PC-9 (cell line): ENCODE data around the gene RACK1. TPM values are rescaled to one million over a fixed set of nuclear protein-coding genes. Genes with fewer than 3 reads are reported as not detected.

Source experiments
- BruUV-seq: library from RNA; stranded (reverse); fragments of 400-500 nt; replicated peaks from 2 replicates; lab custom pipeline; 2021; lab: Mats Ljungman, UMichigan
- CTCF ChIA-PET: fragments of 300-600 bp; sonication (Branson Sonifier 250); formaldehyde crosslinking; loops from one replicate; lab custom pipeline; 2022; ENCODE audit warnings: antibody characterized with exemption; lab: Charles Lee
- POLR2A ChIA-PET: fragments of 300-600 bp; sonication (Branson Sonifier 250); formaldehyde crosslinking; loops from one replicate; lab custom pipeline; 2022; ENCODE audit warnings: antibody characterized with exemption; ENCODE audit not compliant: unreplicated experiment; lab: Charles Lee
- DNase-seq, 2 experiments: peaks; one replicate each; pipeline versions ENCODE4 v3.0.0 to v3.0.0-alpha.2; 2015 to 2022; ENCODE audit warnings: mixed read lengths in 1 of 2
- H2AFZ ChIP-seq: fragments of 200-600 bp; sonication (generic); 2 replicates; pipeline ENCODE4 v1.8.1; 2017; ENCODE audit warnings: antibody characterized with exemption
- H3F3A ChIP-seq: fragments of 200-600 bp; sonication (generic); 2 replicates; pipeline ENCODE4 v1.8.1; 2017; ENCODE audit warnings: antibody characterized with exemption, mild to moderate bottlenecking, low read depth; ENCODE audit not compliant: insufficient read depth
- H3K27ac ChIP-seq: fragments of 200-600 bp; sonication (generic); 2 replicates; pipeline ENCODE4 v1.6.1; 2016; ENCODE audit warnings: mixed run types
- H3K27me3 ChIP-seq: fragments of 200-600 bp; sonication (generic); 2 replicates; pipeline ENCODE4 v1.6.1; 2016; ENCODE audit warnings: low read depth, mixed run types; ENCODE audit not compliant: insufficient read depth
- H3K36me3 ChIP-seq: fragments of 200-600 bp; sonication (generic); 2 replicates; pipeline ENCODE4 v1.6.1; 2016; ENCODE audit warnings: low read depth, mixed run types
- H3K4me1 ChIP-seq: fragments of 200-600 bp; sonication (generic); replicated peaks from 2 replicates; pipeline ENCODE4 v1.6.1; 2016; ENCODE audit warnings: mixed run types; ENCODE audit not compliant: insufficient read depth
- H3K4me2 ChIP-seq: fragments of 200-600 bp; sonication (generic); 2 replicates; pipeline ENCODE4 v1.6.1; 2017; ENCODE audit warnings: mixed run types
- H3K4me3 ChIP-seq: fragments of 200-600 bp; sonication (generic); 2 replicates; pipeline ENCODE4 v1.6.1; 2016; ENCODE audit warnings: mixed run types
- H3K79me2 ChIP-seq: fragments of 200-600 bp; sonication (generic); 2 replicates; pipeline ENCODE4 v1.6.1; 2017; ENCODE audit warnings: low read depth, mixed run types
- H3K9me2 ChIP-seq: fragments of 200-600 bp; sonication (generic); 2 replicates; pipeline ENCODE4 v1.8.1; 2017; ENCODE audit warnings: mild to moderate bottlenecking; ENCODE audit not compliant: insufficient read depth
- H3K9me3 ChIP-seq: fragments of 200-600 bp; sonication (generic); 2 replicates; pipeline ENCODE4 v1.8.1; 2016; ENCODE audit warnings: low read depth; ENCODE audit not compliant: insufficient read depth
- H4K20me1 ChIP-seq: fragments of 200-600 bp; sonication (generic); 2 replicates; pipeline ENCODE4 v1.8.1; 2017; ENCODE audit not compliant: insufficient read depth
- CTCF ChIP-seq: fragments of 200-600 bp; sonication (generic); conservative IDR thresholded peaks from 2 replicates; pipeline ENCODE4 v1.6.1; 2017; ENCODE audit warnings: mixed run types, antibody characterized with exemption, mild to moderate bottlenecking, moderate library complexity
- EZH2 ChIP-seq: fragments of 200-600 bp; sonication (generic); IDR thresholded peaks from 2 replicates; pipeline ENCODE4 v1.8.0; 2017; ENCODE audit warnings: antibody characterized with exemption, low read depth
- intact Hi-C: fragments of 100-400 bp; cut with micrococcal nuclease; formaldehyde crosslinking; loops from one replicate; pipeline ENCODE4 v1.10.0; 2022; ENCODE audit not compliant: unreplicated experiment
- total RNA-seq: library from RNA; stranded (reverse); gene quantifications from 2 replicates; pipeline ENCODE4 v1.2.3, GENCODE V29; 2021

The RACK1 gene
- total RNA-seq, 1 experiment from 2014 or later, result 2,373 TPM

- Histone ChIP-seq H3K4me2 (no peak overlapping the region), H3K4me3 (no peak overlapping the region), H3K27ac (no peak overlapping the region), H3K27me3 (no peaks in the 10 kb centered on the region), H3F3A (peaks cover 65% of the 10 kb centered on the region), H3K9me3 (no peaks in the 10 kb centered on the region), H3K79me2 (peaks cover 10% of the 10 kb centered on the region), H2AFZ (no peak overlapping the region), H4K20me1 (peaks cover 33% of the 10 kb centered on the region), H3K4me1 (no peaks in the 10 kb centered on the region), H3K36me3 (peaks cover 30% of the 10 kb centered on the region), H3K9me2 (no peaks in the 10 kb centered on the region)
- no peak for DNase-seq
- CTCF ChIA-PET, result no interaction called here
- no TSS peak for BruUV-seq
- TF ChIP-seq EZH2 (no peak), CTCF (no peak)
- POLR2A ChIA-PET, result interaction anchor here (0.5 to 0.6 kb wide), 2 partner anchors 12 to 22 kb away, joined by 4 to 10 read pairs; no protein-coding TSS in a partner anchor
- intact Hi-C loops, result no loop called here
These were observed 10.5 kb downstream of the RACK1 start for GRCh38 chr5:181233088-181233800.

- intact Hi-C loops, result no loop called here
- Histone ChIP-seq H2AFZ (no peak overlapping the region), H3K79me2 (peaks cover 7% of the 10 kb centered on the region), H3K4me2 (no peak overlapping the region), H3K9me3 (no peaks in the 10 kb centered on the region), H3K4me3 (no peak overlapping the region), H3K9me2 (no peaks in the 10 kb centered on the region), H3K27me3 (no peaks in the 10 kb centered on the region), H3K27ac (no peak overlapping the region), H3K4me1 (no peaks in the 10 kb centered on the region), H4K20me1 (peaks cover 27% of the 10 kb centered on the region), H3F3A (peaks cover 58% of the 10 kb centered on the region), H3K36me3 (peaks cover 25% of the 10 kb centered on the region)
- ChIA-PET CTCF (no interaction called here), POLR2A (no interaction called here)
- no TSS peak for BruUV-seq
- TF ChIP-seq CTCF, result no peak
- TF ChIP-seq EZH2, result no peak
- DNase-seq, result no peak
These were observed 11.1 kb downstream of the RACK1 start for GRCh38 chr5:181232593-181232992.

GRCh38 chr5:181231432-181231831 is 12.3 kb downstream of the RACK1 start:
- no peak overlapping the region for H3K4me3 ChIP-seq
- no peak overlapping the region for H3K27ac ChIP-seq
- POLR2A ChIA-PET, result no interaction called here
- CTCF ChIA-PET, result no interaction called here
- intact Hi-C loops, result no loop called here
- peaks cover 15% of the 10 kb centered on the region; the same call in 1 of the 2 replicates for H4K20me1 ChIP-seq
- no peaks in the 10 kb centered on the region for H3K4me1 ChIP-seq
- peaks cover 16% of the 10 kb centered on the region for H3K79me2 ChIP-seq
- no peaks in the 10 kb centered on the region for H3K27me3 ChIP-seq
- peaks cover 47% of the 10 kb centered on the region for H3F3A ChIP-seq
- H2AFZ ChIP-seq, result no peak overlapping the region
- TF ChIP-seq EZH2 (no peak), CTCF (no peak)
- no peaks in the 10 kb centered on the region for H3K9me2 ChIP-seq
- no peak overlapping the region for H3K4me2 ChIP-seq
- DNase-seq, result no peak
- no peaks in the 10 kb centered on the region for H3K9me3 ChIP-seq
- H3K36me3 ChIP-seq, result peaks cover 29% of the 10 kb centered on the region
- no TSS peak for BruUV-seq
